C4-2B (cell line): ENCODE data around the gene GFM1.

ENCODE experiments used
- H3K27ac ChIP-seq: fragments of 450-650 bp; 2 replicates; pipeline ENCODE4 v1.5.1; 2017
- ZFX ChIP-seq: fragments of 450-650 bp; IDR thresholded peaks from 2 replicates; pipeline ENCODE4 v1.6.1; 2017
- TF ChIP-seq, protein P1 (sequence below): fragments of 450-650 bp; conservative IDR thresholded peaks from 2 replicates; pipeline ENCODE4 v1.5.1; 2017; ENCODE audit warnings: mild to moderate bottlenecking

Gene GFM1

DNA sequence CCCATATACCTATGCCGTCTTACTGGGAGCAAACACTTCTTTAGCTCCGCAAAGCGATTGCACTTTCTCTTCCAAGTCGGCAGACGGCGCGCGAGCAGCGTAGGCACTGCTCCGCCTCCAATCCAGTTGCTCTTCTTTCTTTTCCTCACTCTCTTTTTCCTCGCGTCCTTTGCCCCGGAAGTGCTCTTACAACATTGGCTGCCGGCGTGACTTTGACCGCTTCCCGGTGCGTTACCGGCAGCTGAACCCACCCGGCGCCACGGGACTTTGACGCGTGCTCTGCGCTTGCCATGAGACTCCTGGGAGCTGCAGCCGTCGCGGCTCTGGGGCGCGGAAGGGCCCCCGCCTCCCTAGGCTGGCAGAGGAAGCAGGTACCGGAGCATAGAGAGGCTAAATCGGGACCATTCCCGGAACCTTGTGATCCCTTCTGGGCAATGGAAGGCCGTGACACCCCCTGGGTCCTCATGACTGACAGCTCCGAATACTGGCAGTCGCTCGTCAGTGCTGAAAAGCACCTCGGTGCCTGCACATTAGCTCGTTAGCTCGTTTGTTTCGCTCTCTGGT lies at the start of gene GFM1:
GFM1 (plus strand) TSS at position 183 of the 564 bp plus-strand sequence; CDS start at position 291, 108 bp downstream.
- peak; percentile 54; the same call in 1 of the 2 replicates for TF ChIP-seq ZFX
- TF ChIP-seq, protein P1, sequence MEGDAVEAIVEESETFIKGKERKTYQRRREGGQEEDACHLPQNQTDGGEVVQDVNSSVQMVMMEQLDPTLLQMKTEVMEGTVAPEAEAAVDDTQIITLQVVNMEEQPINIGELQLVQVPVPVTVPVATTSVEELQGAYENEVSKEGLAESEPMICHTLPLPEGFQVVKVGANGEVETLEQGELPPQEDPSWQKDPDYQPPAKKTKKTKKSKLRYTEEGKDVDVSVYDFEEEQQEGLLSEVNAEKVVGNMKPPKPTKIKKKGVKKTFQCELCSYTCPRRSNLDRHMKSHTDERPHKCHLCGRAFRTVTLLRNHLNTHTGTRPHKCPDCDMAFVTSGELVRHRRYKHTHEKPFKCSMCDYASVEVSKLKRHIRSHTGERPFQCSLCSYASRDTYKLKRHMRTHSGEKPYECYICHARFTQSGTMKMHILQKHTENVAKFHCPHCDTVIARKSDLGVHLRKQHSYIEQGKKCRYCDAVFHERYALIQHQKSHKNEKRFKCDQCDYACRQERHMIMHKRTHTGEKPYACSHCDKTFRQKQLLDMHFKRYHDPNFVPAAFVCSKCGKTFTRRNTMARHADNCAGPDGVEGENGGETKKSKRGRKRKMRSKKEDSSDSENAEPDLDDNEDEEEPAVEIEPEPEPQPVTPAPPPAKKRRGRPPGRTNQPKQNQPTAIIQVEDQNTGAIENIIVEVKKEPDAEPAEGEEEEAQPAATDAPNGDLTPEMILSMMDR: peak; percentile 99
- peak within 1 kb of the TSS; percentile 85 for H3K27ac ChIP-seq

DNA sequence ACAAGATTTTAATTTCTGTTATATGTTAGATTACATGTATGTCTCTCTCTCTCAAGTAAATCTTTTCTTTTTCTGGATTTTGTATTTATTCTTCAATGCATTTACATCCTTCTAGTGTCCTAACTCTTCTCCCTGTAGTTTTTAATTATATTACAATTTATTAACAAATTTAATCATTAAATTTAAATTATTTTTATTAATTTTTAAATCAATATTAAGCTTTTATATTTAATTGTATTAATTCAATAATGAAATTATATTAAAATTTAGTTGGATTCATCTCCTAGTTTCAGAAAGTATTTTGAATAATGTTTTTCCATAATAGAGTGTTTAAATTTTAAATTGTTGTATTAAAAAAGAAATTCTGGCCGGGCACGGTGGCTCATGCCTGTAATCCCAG lies 43.5 kb upstream of the GFM1 start:
- H3K27ac ChIP-seq: no peak overlapping the region
- TF ChIP-seq ZFX: no peak
- TF ChIP-seq, protein P1: no peak

DNA sequence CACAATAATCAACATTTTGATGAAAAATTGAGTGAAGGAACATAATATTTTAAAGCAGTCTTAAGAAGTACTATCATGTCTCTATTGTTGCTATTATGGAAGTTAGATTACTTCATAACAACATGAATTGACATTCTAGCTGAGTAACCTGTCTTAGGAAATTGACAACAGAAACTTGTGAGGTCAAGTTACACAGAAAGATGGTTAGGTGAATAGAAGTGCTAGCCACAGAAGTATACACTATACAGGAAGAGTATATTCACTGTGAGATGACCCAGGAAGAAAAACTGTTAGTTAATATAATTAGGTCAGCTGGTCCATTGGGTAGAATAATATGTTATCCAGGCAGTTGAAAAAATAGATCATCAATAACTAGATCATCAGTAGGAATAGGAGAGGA lies 42.1 kb upstream of the GFM1 start:
- TF ChIP-seq, protein P1: no peak
- no peak for TF ChIP-seq ZFX
- H3K27ac ChIP-seq: no peak overlapping the region

DNA sequence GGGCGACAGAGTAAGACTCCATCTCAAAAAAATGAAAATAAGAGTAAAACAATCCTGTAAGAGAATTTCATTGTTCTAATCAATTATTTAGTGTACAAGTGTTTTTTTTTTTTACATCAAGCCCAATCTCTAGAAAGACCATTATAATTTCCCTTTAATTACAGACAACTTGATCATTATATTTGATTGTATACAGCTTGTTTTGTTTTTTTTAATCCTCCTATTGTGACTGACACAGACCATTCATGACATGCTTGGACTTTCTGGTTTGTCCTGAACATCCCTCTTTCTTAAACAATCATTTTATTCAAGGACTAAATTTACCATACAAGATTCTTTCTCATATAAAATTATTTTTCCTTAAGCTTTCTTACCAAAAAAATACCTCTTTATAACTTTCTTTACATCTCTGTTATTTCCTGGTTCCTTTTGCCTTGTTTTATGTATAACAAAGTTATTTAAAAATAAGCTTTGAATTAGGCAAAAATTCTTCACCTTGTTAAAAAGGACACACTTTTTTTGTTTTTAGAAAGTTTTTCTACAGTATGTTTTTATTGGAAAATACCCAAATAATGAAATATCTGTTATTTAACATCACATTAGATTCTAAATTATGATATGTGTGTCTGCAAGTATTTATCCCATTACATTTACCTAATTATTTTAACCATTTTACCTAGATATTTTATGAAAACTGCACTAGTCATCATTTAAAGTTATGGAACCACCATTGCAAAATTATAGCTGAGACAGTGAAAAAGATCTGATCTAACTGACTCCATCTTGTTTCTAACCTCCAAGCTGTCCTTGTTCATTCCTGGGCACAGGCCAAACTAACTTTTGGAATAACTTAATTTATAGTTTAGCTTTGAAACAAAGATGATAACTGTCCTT lies 26.1 kb upstream of the GFM1 start:
- H3K27ac ChIP-seq: no peak overlapping the region
- TF ChIP-seq ZFX: no peak
- TF ChIP-seq, protein P1: no peak

DNA sequence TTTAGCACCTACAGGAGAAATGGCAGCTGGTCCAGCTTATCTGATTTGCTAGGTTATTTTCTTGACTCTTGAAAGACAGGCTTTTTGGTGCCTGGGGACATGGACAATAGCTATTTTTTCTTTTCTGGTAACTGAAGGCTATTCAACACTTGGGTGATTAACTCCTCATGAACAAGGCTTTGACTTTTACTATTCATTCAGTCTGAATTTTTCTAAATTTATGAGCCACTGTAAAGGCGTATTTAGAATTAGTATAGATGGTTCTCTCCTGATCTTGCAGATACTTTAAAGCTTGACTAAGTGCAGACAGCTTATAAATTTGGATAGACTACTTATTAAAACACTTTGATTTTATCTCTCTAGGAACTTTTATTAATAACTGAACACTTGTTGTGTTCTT lies 18.4 kb upstream of the GFM1 start:
- TF ChIP-seq, protein P1: no peak
- TF ChIP-seq ZFX: no peak
- no peak overlapping the region for H3K27ac ChIP-seq

DNA sequence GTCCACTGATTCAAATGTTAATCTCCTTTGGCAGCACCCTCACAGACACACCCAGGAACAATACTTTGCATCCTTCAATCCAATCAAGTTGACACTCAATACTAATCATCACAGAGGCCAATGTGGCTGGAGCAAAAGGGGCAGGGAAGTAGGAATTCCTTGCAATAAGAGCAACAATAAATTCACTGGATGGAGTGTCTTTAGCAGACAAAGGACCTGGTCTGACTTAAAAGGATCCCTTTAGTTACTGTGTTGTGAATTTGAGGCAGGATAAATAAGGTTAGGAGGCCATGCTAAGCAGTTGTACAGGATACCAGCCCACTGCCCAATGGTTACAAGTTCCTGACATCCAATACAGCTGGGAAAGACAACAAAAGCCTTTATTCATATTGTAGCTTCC lies 12.3 kb upstream of the GFM1 start:
- no peak overlapping the region for H3K27ac ChIP-seq
- no peak for TF ChIP-seq ZFX
- TF ChIP-seq, protein P1: no peak

DNA sequence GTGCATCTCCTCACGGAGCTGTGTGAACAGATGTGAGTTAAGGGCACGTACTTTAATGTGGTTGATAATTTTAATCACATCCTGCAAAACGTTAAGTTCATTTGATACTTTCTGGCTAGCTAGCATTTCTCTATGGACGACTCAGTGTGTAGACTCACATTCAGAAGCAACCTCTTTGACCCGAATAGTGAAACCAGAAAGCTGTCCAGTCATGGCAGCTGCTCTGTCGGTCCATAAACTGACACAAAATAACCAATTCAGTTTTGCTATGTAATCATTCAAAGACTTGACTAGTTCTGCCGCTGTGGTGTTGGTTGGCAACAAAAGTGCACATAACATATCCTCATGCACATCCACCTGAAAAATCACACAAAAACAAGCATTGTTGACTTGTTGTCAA lies 3.7 kb upstream of the GFM1 start:
- H3K27ac ChIP-seq: no peak overlapping the region
- TF ChIP-seq ZFX: no peak
